Islet of Langerhans (tissue), 1 donor: Measurements from ENCODE around the gene GDI2.
"Not testable (repeated sequence)": the region's sequence is repeated elsewhere in the genome, so short reads cannot be mapped to it uniquely, and the experiment has no call there.

Experiments used
- FAIRE-seq: peaks from one replicate; lab custom pipeline; 2011; peaks lifted over from hg19 to GRCh38; lab: Jason Lieb, UNC

The GDI2 gene

GRCh38 chr10:5813341-5814109, at the start of gene GDI2:
Gene GDI2 (minus strand): TSS chr10:5813434. CDS start chr10:5813258, 176 bp downstream.
- FAIRE-seq, result no peak

- FAIRE-seq, result no peak
Measured at GRCh38 chr10:5862360-5862961, 49.2 kb upstream of the GDI2 start.

- FAIRE-seq, result no peak
Measured at GRCh38 chr10:5860066-5860465, 46.8 kb upstream of the GDI2 start.

GRCh38 chr10:5858811-5859210, 45.6 kb upstream of the GDI2 start:
- no peak for FAIRE-seq

- no peak for FAIRE-seq
Measured at GRCh38 chr10:5856701-5857004, 43.4 kb upstream of the GDI2 start.

- no peak for FAIRE-seq
Measured at GRCh38 chr10:5855979-5856700, 42.9 kb upstream of the GDI2 start.

GRCh38 chr10:5854131-5854475, 40.9 kb upstream of the GDI2 start:
- no peak for FAIRE-seq

GRCh38 chr10:5846667-5847066, 33.4 kb upstream of the GDI2 start:
- not testable (repeated sequence) for FAIRE-seq

GRCh38 chr10:5844345-5845055, 31.3 kb upstream of the GDI2 start:
- FAIRE-seq, result no peak

- no peak for FAIRE-seq
Measured at GRCh38 chr10:5843686-5844344, 30.6 kb upstream of the GDI2 start.

- FAIRE-seq, result no peak
Measured at GRCh38 chr10:5841965-5842364, 28.7 kb upstream of the GDI2 start.

GRCh38 chr10:5840314-5841307, 27.4 kb upstream of the GDI2 start:
- no peak for FAIRE-seq

- FAIRE-seq, result not testable (repeated sequence)
Measured at GRCh38 chr10:5836181-5836580, 22.9 kb upstream of the GDI2 start.

- no peak for FAIRE-seq
Measured at GRCh38 chr10:5835446-5836095, 22.3 kb upstream of the GDI2 start.

GRCh38 chr10:5833814-5834213, 20.6 kb upstream of the GDI2 start:
- no peak for FAIRE-seq

GRCh38 chr10:5832946-5833345, 19.7 kb upstream of the GDI2 start:
- FAIRE-seq, result no peak

- no peak for FAIRE-seq
Measured at GRCh38 chr10:5831446-5831782, 18.2 kb upstream of the GDI2 start.

GRCh38 chr10:5830629-5831445, 17.6 kb upstream of the GDI2 start:
- FAIRE-seq, result no peak

GRCh38 chr10:5829267-5829666, 16.0 kb upstream of the GDI2 start:
- FAIRE-seq, result no peak

- no peak for FAIRE-seq
Measured at GRCh38 chr10:5828725-5829124, 15.5 kb upstream of the GDI2 start.
